HEK293 (cell line): ENCODE data around the gene FAM151A.

Experiments
- CTCF ChIA-PET: fragments of 350-600 bp; formaldehyde crosslinking; extraction: SDS; loops from one replicate; lab custom pipeline; 2021; ENCODE audit warnings: antibody characterized with exemption; lab: Yijun Ruan, JAX
- POLR2A ChIA-PET: fragments of 300-600 bp; formaldehyde crosslinking; extraction: SDS; loops from one replicate; lab custom pipeline; 2020; ENCODE audit warnings: antibody characterized with exemption, inconsistent platforms; lab: Yijun Ruan, JAX
- H3K27ac ChIP-seq: fragments of 200-500 bp; sonication (Bioruptor generic); 2 replicates; pipeline ENCODE4 v1.5.1; 2014; ENCODE audit warnings: low read depth, low read length, control low read depth, inconsistent platforms; ENCODE audit errors: extremely low read depth
- H3K36me3 ChIP-seq, 2 experiments: fragments of 200-500 bp in 1 of 2; sonication (Bioruptor generic) in 1 of 2; 1 replicate in 1 of 2; 2 replicates in 1 of 2; pipeline ENCODE4 v1.5.1; 2014 to 2017; ENCODE audit warnings: inconsistent platforms in 2 of 2, low read length in 2 of 2; ENCODE audit not compliant: control insufficient read depth in 2 of 2, insufficient read depth in 1 of 2
- H3K4me1 ChIP-seq: fragments of 200-500 bp; sonication (Bioruptor generic); 2 replicates; pipeline ENCODE4 v1.5.1; 2014; ENCODE audit warnings: mild to moderate bottlenecking, low read length, inconsistent platforms; ENCODE audit not compliant: control insufficient read depth, insufficient read depth
- H3K4me3 ChIP-seq: 2 replicates; pipeline ENCODE4 v1.5.1; 2011; ENCODE audit warnings: low read depth, mild to moderate bottlenecking, control low read depth, low read length, moderate library complexity
- H3K9me3 ChIP-seq: fragments of 200-500 bp; sonication (Bioruptor generic); 2 replicates; pipeline ENCODE4 v1.5.1; 2014; ENCODE audit warnings: low read depth, low read length, inconsistent platforms; ENCODE audit not compliant: control insufficient read depth, insufficient read depth
- BCL11B ChIP-seq: fragments of 450-650 bp; formaldehyde crosslinking; IDR thresholded peaks from 2 replicates; pipeline ENCODE4 v1.5.1; 2016; ENCODE audit warnings: low read depth, missing biosample characterization, missing genetic modification characterization
- MYNN ChIP-seq: fragments of 450-650 bp; formaldehyde crosslinking; IDR thresholded peaks from 2 replicates; pipeline ENCODE4 v1.5.1; 2016; ENCODE audit warnings: missing biosample characterization, missing genetic modification characterization, borderline replicate concordance
- OVOL3 ChIP-seq: fragments of 450-650 bp; formaldehyde crosslinking; IDR thresholded peaks from 2 replicates; pipeline ENCODE4 v1.5.1; 2016; ENCODE audit warnings: missing biosample characterization, missing genetic modification characterization
- PRDM1 ChIP-seq: fragments of 450-650 bp; formaldehyde crosslinking; IDR thresholded peaks from 2 replicates; pipeline ENCODE4; 2016; ENCODE audit warnings: missing biosample characterization, missing genetic modification characterization
- SCRT2 ChIP-seq: fragments of 450-650 bp; formaldehyde crosslinking; IDR thresholded peaks from 2 replicates; pipeline ENCODE4 v1.5.1; 2016; ENCODE audit warnings: missing biosample characterization, missing genetic modification characterization
- SP7 ChIP-seq: fragments of 450-650 bp; formaldehyde crosslinking; IDR thresholded peaks from 2 replicates; pipeline ENCODE4 v1.5.1; 2016; ENCODE audit warnings: missing biosample characterization, missing genetic modification characterization
- ZEB2 ChIP-seq: fragments of 450-650 bp; formaldehyde crosslinking; IDR thresholded peaks from 2 replicates; pipeline ENCODE4 v1.5.1; 2016; ENCODE audit warnings: missing biosample characterization, missing genetic modification characterization
- ZNF157 ChIP-seq: fragments of 450-650 bp; formaldehyde crosslinking; IDR thresholded peaks from 2 replicates; pipeline ENCODE4 v1.5.1; 2016; ENCODE audit warnings: missing biosample characterization, missing genetic modification characterization
- ZNF211 ChIP-seq: fragments of 450-650 bp; formaldehyde crosslinking; IDR thresholded peaks from 2 replicates; pipeline ENCODE4 v1.5.1; 2016; ENCODE audit warnings: low read depth, missing biosample characterization, missing genetic modification characterization
- ZNF214 ChIP-seq: fragments of 450-650 bp; formaldehyde crosslinking; IDR thresholded peaks from 2 replicates; pipeline ENCODE4 v1.5.1; 2017; ENCODE audit warnings: missing biosample characterization, mild to moderate bottlenecking, missing genetic modification characterization, borderline replicate concordance
- ZNF23 ChIP-seq: fragments of 450-650 bp; formaldehyde crosslinking; IDR thresholded peaks from 2 replicates; pipeline ENCODE4 v1.5.1; 2016; ENCODE audit warnings: missing biosample characterization, missing genetic modification characterization, borderline replicate concordance
- ZNF426 ChIP-seq: fragments of 450-650 bp; formaldehyde crosslinking; IDR thresholded peaks from 2 replicates; pipeline ENCODE4 v1.5.1; 2017; ENCODE audit warnings: missing biosample characterization, missing genetic modification characterization, mild to moderate bottlenecking, inconsistent platforms, moderate library complexity
- ZNF433 ChIP-seq: fragments of 450-650 bp; formaldehyde crosslinking; IDR thresholded peaks from 2 replicates; pipeline ENCODE4 v1.5.1; 2016; ENCODE audit warnings: missing biosample characterization, missing genetic modification characterization, low read depth
- ZNF48 ChIP-seq: fragments of 450-650 bp; formaldehyde crosslinking; IDR thresholded peaks from 2 replicates; pipeline ENCODE4 v1.5.1; 2016; ENCODE audit warnings: missing biosample characterization, missing genetic modification characterization
- ZNF529 ChIP-seq: fragments of 450-650 bp; formaldehyde crosslinking; IDR thresholded peaks from 2 replicates; pipeline ENCODE4 v1.5.1; 2017; ENCODE audit warnings: missing genetic modification characterization, missing biosample characterization; ENCODE audit not compliant: insufficient replicate concordance
- ZNF530 ChIP-seq: fragments of 450-650 bp; formaldehyde crosslinking; IDR thresholded peaks from 2 replicates; pipeline ENCODE4 v1.5.1; 2016; ENCODE audit warnings: low read depth, missing biosample characterization, missing genetic modification characterization
- ZNF549 ChIP-seq: fragments of 450-650 bp; IDR thresholded peaks from 2 replicates; pipeline ENCODE4 v1.5.1; 2018; ENCODE audit warnings: missing biosample characterization, missing genetic modification characterization, mild to moderate bottlenecking, inconsistent platforms, moderate library complexity
- ZNF585B ChIP-seq: fragments of 450-650 bp; formaldehyde crosslinking; IDR thresholded peaks from 2 replicates; pipeline ENCODE4 v1.5.1; 2016; ENCODE audit warnings: missing biosample characterization, missing genetic modification characterization
- ZNF596 ChIP-seq: fragments of 450-650 bp; IDR thresholded peaks from 2 replicates; pipeline ENCODE4 v1.5.0; 2018; ENCODE audit warnings: missing biosample characterization, mild to moderate bottlenecking, missing genetic modification characterization, moderate library complexity
- ZNF792 ChIP-seq: fragments of 450-650 bp; formaldehyde crosslinking; IDR thresholded peaks from 2 replicates; pipeline ENCODE4 v1.5.1; 2016; ENCODE audit warnings: missing biosample characterization, missing genetic modification characterization
- ZNF843 ChIP-seq: fragments of 450-650 bp; formaldehyde crosslinking; IDR thresholded peaks from 2 replicates; pipeline ENCODE4 v1.5.1; 2016; ENCODE audit warnings: missing biosample characterization, missing genetic modification characterization
- TF ChIP-seq, protein P1 (sequence below): fragments of 450-650 bp; formaldehyde crosslinking; IDR thresholded peaks from 2 replicates; pipeline ENCODE4 v1.5.1; 2016; ENCODE audit warnings: missing biosample characterization, missing genetic modification characterization, low read depth
- TF ChIP-seq, protein P2 (sequence below): fragments of 450-650 bp; formaldehyde crosslinking; IDR thresholded peaks from 2 replicates; pipeline ENCODE4 v1.5.1; 2016; ENCODE audit warnings: missing biosample characterization, missing genetic modification characterization
- TF ChIP-seq, protein P3 (sequence below): fragments of 450-650 bp; formaldehyde crosslinking; IDR thresholded peaks from 2 replicates; pipeline ENCODE4 v1.5.1; 2016; ENCODE audit warnings: missing biosample characterization, missing genetic modification characterization, borderline replicate concordance
- TF ChIP-seq, protein P4 (sequence below): fragments of 450-650 bp; formaldehyde crosslinking; IDR thresholded peaks from 2 replicates; pipeline ENCODE4 v1.5.1; 2016; ENCODE audit warnings: missing biosample characterization, missing genetic modification characterization
- TF ChIP-seq, protein P5 (sequence below): fragments of 450-650 bp; formaldehyde crosslinking; IDR thresholded peaks from 2 replicates; pipeline ENCODE4 v1.5.0; 2017; ENCODE audit warnings: missing biosample characterization, missing genetic modification characterization, borderline replicate concordance

FAM151A gene

DNA sequence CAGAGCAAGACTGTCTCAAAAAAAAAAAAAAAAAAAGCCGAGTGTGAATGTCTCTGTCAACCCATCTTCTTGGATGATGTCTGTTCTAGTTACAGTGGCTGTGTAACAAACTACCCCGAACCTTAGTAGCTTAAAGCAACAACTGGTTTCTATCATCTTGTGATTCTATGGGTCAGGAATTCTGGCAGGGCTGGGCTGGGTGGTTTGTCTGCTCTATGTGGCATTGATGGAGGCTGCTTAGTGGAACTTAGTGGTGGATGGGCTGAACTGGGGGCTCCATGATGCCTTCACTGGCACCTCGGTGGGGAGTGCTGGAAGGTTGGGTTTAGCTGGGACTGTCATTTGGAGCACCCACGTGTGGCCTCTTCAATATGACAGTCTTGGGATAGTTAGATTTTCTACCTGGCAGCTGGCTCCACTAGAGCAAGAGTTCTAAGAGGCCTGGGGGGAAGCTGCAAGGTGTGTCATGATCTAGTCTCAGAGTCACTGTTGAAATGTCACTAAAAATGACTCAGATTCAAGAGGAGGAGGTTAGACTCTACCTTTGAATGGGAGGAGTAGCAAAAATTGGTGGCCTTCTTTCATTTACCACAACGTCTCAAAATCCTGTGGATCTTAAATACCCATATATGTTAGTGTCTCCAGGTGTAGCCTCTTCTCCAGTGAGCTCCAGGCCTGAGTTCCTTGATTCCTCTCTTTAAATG, 56.7 kb downstream of the FAM151A start:
- CTCF ChIA-PET, result no interaction called here
- POLR2A ChIA-PET, result interaction anchor here (0.6 to 0.9 kb wide), 2 partner anchors 8 to 256 kb away, joined by 3 to 5 read pairs; no protein-coding TSS in a partner anchor

DNA sequence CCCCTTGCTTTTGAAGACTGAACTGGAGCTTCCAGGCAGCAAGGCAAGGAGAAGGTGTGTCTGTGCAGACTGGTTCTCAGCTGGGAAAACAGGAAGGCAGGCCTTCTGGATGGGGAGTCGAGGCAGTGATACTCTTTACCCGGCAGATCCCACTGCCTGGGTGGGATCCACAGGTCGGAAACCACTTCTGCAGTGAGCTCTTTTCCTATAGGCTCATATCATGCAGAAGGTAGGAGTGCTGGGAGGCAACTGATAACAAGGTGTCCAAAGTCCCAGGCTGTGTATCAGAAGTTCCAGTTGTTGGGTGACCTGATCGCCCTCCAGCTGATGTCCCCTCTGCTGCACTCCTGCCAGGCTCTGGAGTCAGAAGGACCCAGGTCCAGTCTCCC, 58.2 kb downstream of the FAM151A start:
- ChIA-PET CTCF (no interaction called here), POLR2A (no interaction called here)
- H3K9me3 ChIP-seq, result no peaks in the 10 kb centered on the region
- H3K36me3 ChIP-seq, result no peaks in the 10 kb centered on the region
- H3K4me3 ChIP-seq, result no peak overlapping the region
- H3K27ac ChIP-seq, result no peak overlapping the region
- TF ChIP-seq, protein P1, sequence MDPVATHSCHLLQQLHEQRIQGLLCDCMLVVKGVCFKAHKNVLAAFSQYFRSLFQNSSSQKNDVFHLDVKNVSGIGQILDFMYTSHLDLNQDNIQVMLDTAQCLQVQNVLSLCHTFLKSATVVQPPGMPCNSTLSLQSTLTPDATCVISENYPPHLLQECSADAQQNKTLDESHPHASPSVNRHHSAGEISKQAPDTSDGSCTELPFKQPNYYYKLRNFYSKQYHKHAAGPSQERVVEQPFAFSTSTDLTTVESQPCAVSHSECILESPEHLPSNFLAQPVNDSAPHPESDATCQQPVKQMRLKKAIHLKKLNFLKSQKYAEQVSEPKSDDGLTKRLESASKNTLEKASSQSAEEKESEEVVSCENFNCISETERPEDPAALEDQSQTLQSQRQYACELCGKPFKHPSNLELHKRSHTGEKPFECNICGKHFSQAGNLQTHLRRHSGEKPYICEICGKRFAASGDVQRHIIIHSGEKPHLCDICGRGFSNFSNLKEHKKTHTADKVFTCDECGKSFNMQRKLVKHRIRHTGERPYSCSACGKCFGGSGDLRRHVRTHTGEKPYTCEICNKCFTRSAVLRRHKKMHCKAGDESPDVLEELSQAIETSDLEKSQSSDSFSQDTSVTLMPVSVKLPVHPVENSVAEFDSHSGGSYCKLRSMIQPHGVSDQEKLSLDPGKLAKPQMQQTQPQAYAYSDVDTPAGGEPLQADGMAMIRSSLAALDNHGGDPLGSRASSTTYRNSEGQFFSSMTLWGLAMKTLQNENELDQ, result no peak
- TF ChIP-seq, protein P2, sequence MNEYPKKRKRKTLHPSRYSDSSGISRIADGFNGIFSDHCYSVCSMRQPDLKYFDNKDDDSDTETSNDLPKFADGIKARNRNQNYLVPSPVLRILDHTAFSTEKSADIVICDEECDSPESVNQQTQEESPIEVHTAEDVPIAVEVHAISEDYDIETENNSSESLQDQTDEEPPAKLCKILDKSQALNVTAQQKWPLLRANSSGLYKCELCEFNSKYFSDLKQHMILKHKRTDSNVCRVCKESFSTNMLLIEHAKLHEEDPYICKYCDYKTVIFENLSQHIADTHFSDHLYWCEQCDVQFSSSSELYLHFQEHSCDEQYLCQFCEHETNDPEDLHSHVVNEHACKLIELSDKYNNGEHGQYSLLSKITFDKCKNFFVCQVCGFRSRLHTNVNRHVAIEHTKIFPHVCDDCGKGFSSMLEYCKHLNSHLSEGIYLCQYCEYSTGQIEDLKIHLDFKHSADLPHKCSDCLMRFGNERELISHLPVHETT (tag by site-specific recombination), result no peak
- TF ChIP-seq ZNF792 (tag by site-specific recombination) (no peak), ZNF23 (tag by site-specific recombination) (no peak), SP7 (tag by site-specific recombination) (no peak), ZNF530 (tag by site-specific recombination) (no peak), SCRT2 (tag by site-specific recombination) (no peak), ZNF426 (no peak), ZNF214 (tag by site-specific recombination) (no peak), ZNF529 (no peak), PRDM1 (tag by site-specific recombination) (no peak), ZNF48 (tag by site-specific recombination) (no peak), ZEB2 (no peak), ZNF157 (tag by site-specific recombination) (no peak), MYNN (tag by site-specific recombination) (no peak), ZNF596 (no peak), BCL11B (tag by site-specific recombination) (no peak), ZNF433 (tag by site-specific recombination) (no peak)
- TF ChIP-seq, protein P3, sequence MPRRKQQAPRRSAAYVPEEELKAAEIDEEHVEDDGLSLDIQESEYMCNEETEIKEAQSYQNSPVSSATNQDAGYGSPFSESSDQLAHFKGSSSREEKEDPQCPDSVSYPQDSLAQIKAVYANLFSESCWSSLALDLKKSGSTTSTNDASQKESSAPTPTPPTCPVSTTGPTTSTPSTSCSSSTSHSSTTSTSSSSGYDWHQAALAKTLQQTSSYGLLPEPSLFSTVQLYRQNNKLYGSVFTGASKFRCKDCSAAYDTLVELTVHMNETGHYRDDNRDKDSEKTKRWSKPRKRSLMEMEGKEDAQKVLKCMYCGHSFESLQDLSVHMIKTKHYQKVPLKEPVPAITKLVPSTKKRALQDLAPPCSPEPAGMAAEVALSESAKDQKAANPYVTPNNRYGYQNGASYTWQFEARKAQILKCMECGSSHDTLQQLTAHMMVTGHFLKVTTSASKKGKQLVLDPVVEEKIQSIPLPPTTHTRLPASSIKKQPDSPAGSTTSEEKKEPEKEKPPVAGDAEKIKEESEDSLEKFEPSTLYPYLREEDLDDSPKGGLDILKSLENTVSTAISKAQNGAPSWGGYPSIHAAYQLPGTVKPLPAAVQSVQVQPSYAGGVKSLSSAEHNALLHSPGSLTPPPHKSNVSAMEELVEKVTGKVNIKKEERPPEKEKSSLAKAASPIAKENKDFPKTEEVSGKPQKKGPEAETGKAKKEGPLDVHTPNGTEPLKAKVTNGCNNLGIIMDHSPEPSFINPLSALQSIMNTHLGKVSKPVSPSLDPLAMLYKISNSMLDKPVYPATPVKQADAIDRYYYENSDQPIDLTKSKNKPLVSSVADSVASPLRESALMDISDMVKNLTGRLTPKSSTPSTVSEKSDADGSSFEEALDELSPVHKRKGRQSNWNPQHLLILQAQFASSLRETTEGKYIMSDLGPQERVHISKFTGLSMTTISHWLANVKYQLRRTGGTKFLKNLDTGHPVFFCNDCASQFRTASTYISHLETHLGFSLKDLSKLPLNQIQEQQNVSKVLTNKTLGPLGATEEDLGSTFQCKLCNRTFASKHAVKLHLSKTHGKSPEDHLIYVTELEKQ (tag by site-specific recombination), result no peak
- H3K4me1 ChIP-seq, result no peaks in the 10 kb centered on the region

More for the DNA sequence above, 56.7 kb downstream of the FAM151A start:
- TF ChIP-seq ZNF549 (no peak), ZNF585B (tag by site-specific recombination) (no peak), ZNF211 (no peak), OVOL3 (tag by site-specific recombination) (no peak), ZNF843 (no peak)
- TF ChIP-seq, protein P4, sequence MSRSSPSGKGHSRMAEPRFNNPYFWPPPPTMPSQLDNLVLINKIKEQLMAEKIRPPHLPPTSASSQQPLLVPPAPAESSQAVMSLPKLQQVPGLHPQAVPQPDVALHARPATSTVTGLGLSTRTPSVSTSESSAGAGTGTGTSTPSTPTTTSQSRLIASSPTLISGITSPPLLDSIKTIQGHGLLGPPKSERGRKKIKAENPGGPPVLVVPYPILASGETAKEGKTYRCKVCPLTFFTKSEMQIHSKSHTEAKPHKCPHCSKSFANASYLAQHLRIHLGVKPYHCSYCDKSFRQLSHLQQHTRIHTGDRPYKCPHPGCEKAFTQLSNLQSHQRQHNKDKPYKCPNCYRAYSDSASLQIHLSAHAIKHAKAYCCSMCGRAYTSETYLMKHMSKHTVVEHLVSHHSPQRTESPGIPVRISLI, result no peak
- TF ChIP-seq, protein P5, sequence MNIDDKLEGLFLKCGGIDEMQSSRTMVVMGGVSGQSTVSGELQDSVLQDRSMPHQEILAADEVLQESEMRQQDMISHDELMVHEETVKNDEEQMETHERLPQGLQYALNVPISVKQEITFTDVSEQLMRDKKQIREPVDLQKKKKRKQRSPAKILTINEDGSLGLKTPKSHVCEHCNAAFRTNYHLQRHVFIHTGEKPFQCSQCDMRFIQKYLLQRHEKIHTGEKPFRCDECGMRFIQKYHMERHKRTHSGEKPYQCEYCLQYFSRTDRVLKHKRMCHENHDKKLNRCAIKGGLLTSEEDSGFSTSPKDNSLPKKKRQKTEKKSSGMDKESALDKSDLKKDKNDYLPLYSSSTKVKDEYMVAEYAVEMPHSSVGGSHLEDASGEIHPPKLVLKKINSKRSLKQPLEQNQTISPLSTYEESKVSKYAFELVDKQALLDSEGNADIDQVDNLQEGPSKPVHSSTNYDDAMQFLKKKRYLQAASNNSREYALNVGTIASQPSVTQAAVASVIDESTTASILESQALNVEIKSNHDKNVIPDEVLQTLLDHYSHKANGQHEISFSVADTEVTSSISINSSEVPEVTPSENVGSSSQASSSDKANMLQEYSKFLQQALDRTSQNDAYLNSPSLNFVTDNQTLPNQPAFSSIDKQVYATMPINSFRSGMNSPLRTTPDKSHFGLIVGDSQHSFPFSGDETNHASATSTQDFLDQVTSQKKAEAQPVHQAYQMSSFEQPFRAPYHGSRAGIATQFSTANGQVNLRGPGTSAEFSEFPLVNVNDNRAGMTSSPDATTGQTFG (tag by site-specific recombination), result no peak
- H3K9me3 ChIP-seq, result no peaks in the 10 kb centered on the region
- no peak overlapping the region for H3K27ac ChIP-seq
- H3K36me3 ChIP-seq, result no peaks in the 10 kb centered on the region
- no peak overlapping the region for H3K4me3 ChIP-seq
- H3K4me1 ChIP-seq, result no peaks in the 10 kb centered on the region
